Endothelial cell of umbilical vein (primary cell): Measurements from ENCODE around the gene KRTAP5-2.

Source experiments
- EZH2 ChIP-seq: IDR thresholded peaks from 2 replicates; pipeline ENCODE4 v1.6.1; 2012; ENCODE audit warnings: borderline replicate concordance, low read depth, mild to moderate bottlenecking, moderate library complexity, low read length, inconsistent platforms; ENCODE audit not compliant: severe bottlenecking
- FOS ChIP-seq: IDR thresholded peaks from 2 replicates; pipeline ENCODE4 v1.6.1; 2011; ENCODE audit warnings: mild to moderate bottlenecking, low read length, moderate library complexity, borderline replicate concordance; ENCODE audit not compliant: insufficient read depth
- GATA2 ChIP-seq: IDR thresholded peaks from 2 replicates; pipeline ENCODE4 v1.7.0; 2011; ENCODE audit warnings: low read depth, mild to moderate bottlenecking, moderate library complexity, mixed read lengths, low read length; ENCODE audit not compliant: insufficient read length, insufficient read depth
- MYC ChIP-seq: IDR thresholded peaks from one replicate; pipeline ENCODE4 v1.6.1; 2011; ENCODE audit warnings: mild to moderate bottlenecking, low read depth, low read length
- POLR2A ChIP-seq: IDR thresholded peaks from 2 replicates; pipeline ENCODE4 v1.6.1; 2012; ENCODE audit warnings: low read depth, mild to moderate bottlenecking, control low read depth, low read length
- POLR2AphosphoS5 ChIP-seq: IDR thresholded peaks from 2 replicates; pipeline ENCODE4 v1.6.1; 2012; ENCODE audit warnings: low read depth, mild to moderate bottlenecking, control low read depth, low read length, moderate library complexity; ENCODE audit not compliant: insufficient read depth
- TF ChIP-seq, protein P1 (sequence below), 2 donors: IDR thresholded peaks; 1 replicate in 1 of 2; 2 replicates in 1 of 2; pipeline ENCODE4 v1.5.1; 2011; ENCODE audit warnings: low read length in 2 of 2, mild to moderate bottlenecking in 2 of 2, moderate library complexity in 2 of 2, control low read depth in 1 of 2, inconsistent platforms in 1 of 2, low read depth in 1 of 2; ENCODE audit not compliant: insufficient read depth in 1 of 2; ENCODE audit errors: extremely low read depth in 1 of 2
- TF ChIP-seq, protein P2 (sequence below): IDR thresholded peaks from 2 replicates; pipeline ENCODE4 v1.6.1; 2011; ENCODE audit not compliant: insufficient read depth, insufficient read length

DNA sequence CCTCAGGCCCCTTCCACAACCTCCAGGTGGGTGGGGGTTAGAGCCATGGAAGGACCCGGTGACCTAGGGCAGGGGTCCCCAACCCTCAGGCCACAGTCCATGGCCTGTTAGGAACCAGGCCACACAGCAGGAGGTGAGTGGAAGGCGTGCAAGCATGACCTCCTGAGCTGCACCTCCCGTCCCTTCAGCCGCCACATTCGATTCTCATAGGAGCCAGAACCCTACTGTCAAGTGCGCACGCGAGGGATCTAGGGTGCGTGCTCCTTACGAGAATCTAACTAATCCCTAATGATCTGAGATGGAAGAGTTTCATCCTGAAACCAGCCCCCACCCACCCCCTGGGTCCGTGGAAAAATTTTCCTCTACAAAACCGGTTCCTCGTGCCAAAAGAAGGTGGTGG is 27.4 kb upstream of the KRTAP5-2 start:
- no peak for TF ChIP-seq POLR2A
- TF ChIP-seq, protein P1, sequence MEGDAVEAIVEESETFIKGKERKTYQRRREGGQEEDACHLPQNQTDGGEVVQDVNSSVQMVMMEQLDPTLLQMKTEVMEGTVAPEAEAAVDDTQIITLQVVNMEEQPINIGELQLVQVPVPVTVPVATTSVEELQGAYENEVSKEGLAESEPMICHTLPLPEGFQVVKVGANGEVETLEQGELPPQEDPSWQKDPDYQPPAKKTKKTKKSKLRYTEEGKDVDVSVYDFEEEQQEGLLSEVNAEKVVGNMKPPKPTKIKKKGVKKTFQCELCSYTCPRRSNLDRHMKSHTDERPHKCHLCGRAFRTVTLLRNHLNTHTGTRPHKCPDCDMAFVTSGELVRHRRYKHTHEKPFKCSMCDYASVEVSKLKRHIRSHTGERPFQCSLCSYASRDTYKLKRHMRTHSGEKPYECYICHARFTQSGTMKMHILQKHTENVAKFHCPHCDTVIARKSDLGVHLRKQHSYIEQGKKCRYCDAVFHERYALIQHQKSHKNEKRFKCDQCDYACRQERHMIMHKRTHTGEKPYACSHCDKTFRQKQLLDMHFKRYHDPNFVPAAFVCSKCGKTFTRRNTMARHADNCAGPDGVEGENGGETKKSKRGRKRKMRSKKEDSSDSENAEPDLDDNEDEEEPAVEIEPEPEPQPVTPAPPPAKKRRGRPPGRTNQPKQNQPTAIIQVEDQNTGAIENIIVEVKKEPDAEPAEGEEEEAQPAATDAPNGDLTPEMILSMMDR (IDR thresholded peaks at IDR 0.05; ENCODE audit: extremely low read depth in 1 of 2, insufficient read depth in 1 of 2, low read depth in 1 of 2, low read length in 2 of 2) = no peak
- TF ChIP-seq POLR2AphosphoS5 = no peak
- no peak for TF ChIP-seq GATA2
- no peak for TF ChIP-seq EZH2
- TF ChIP-seq, protein P2, sequence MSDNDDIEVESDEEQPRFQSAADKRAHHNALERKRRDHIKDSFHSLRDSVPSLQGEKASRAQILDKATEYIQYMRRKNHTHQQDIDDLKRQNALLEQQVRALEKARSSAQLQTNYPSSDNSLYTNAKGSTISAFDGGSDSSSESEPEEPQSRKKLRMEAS = no peak
- TF ChIP-seq MYC = no peak
- TF ChIP-seq FOS = no peak
